GM23338 (cell line): Measurements from ENCODE around the gene EGR1. TPM values are rescaled to one million over a fixed set of nuclear protein-coding genes. Genes with fewer than 3 reads are reported as not detected.

Source experiments
- ATAC-seq: fragments of 200-7000 bp; cut with Tn5 transposase; 3 replicates; pipeline ENCODE4 v1.9.1; 2020
- DNase-seq: peaks from one replicate; pipeline ENCODE4 v3.0.0-alpha.2; 2015; ENCODE audit warnings: low spot score
- H2AFZ ChIP-seq: fragments of 200-600 bp; sonication (generic); 2 replicates; pipeline ENCODE4 v1.8.0; 2016; ENCODE audit warnings: antibody characterized with exemption, mild to moderate bottlenecking, moderate library complexity
- H3F3A ChIP-seq: fragments of 200-600 bp; sonication (generic); replicated peaks from 2 replicates; pipeline ENCODE4 v1.8.0; 2017; ENCODE audit warnings: antibody characterized with exemption, mixed run types, low read depth
- H3K27ac ChIP-seq: fragments of 200-600 bp; sonication (generic); 2 replicates; pipeline ENCODE4 v1.6.1; 2016; ENCODE audit warnings: low read depth
- H3K27me3 ChIP-seq: fragments of 200-600 bp; sonication (generic); 2 replicates; pipeline ENCODE4 v1.8.0; 2016; ENCODE audit warnings: mild to moderate bottlenecking, mixed run types, moderate library complexity; ENCODE audit not compliant: insufficient read depth
- H3K36me3 ChIP-seq: fragments of 200-600 bp; sonication (generic); 2 replicates; pipeline ENCODE4 v1.8.0; 2016; ENCODE audit warnings: mild to moderate bottlenecking; ENCODE audit not compliant: insufficient read depth
- H3K4me1 ChIP-seq: fragments of 200-600 bp; sonication (generic); 2 replicates; pipeline ENCODE4 v1.8.0; 2016; ENCODE audit warnings: mild to moderate bottlenecking, moderate library complexity; ENCODE audit not compliant: insufficient read depth
- H3K4me2 ChIP-seq: fragments of 200-600 bp; sonication (generic); 2 replicates; pipeline ENCODE4 v1.7.1; 2017; ENCODE audit warnings: mixed run types
- H3K4me3 ChIP-seq: fragments of 200-600 bp; sonication (generic); 2 replicates; pipeline ENCODE4 v1.6.1; 2016; ENCODE audit warnings: mixed run types
- H3K79me2 ChIP-seq: fragments of 200-600 bp; sonication (generic); replicated peaks from 2 replicates; pipeline ENCODE4 v1.8.0; 2017; ENCODE audit warnings: mild to moderate bottlenecking; ENCODE audit not compliant: insufficient read depth
- H3K9me2 ChIP-seq: fragments of 200-600 bp; sonication (generic); 2 replicates; pipeline ENCODE4 v1.8.0; 2017; ENCODE audit not compliant: insufficient read depth
- H4K20me1 ChIP-seq: fragments of 200-600 bp; sonication (generic); replicated peaks from 2 replicates; pipeline ENCODE4 v1.8.0; 2017; ENCODE audit warnings: mild to moderate bottlenecking; ENCODE audit not compliant: insufficient read depth
- H3K27ac Mint-ChIP-seq: 2 replicates; pipeline ENCODE4 v1.8.0; 2020; ENCODE audit warnings: inconsistent platforms, mild to moderate bottlenecking, moderate library complexity, mixed read lengths
- H3K27me3 Mint-ChIP-seq: 3 replicates; pipeline ENCODE4 v1.8.0; 2022; ENCODE audit warnings: low read depth, mild to moderate bottlenecking, moderate library complexity, mixed read lengths, inconsistent platforms; ENCODE audit not compliant: insufficient read depth, poor library complexity
- H3K36me3 Mint-ChIP-seq: 3 replicates; pipeline ENCODE4 v1.8.0; 2021; ENCODE audit warnings: low read depth, mild to moderate bottlenecking, inconsistent platforms, moderate library complexity, mixed read lengths
- H3K4me1 Mint-ChIP-seq: 3 replicates; pipeline ENCODE4 v1.8.0; 2020; ENCODE audit warnings: mild to moderate bottlenecking, inconsistent platforms, mixed read lengths
- H3K4me3 Mint-ChIP-seq: 3 replicates; pipeline ENCODE4 v1.8.0; 2021; ENCODE audit warnings: moderate library complexity, mild to moderate bottlenecking, inconsistent platforms, mixed read lengths
- H3K9me3 Mint-ChIP-seq: 3 replicates; pipeline ENCODE4 v1.8.0; 2020; ENCODE audit warnings: moderate library complexity, mild to moderate bottlenecking, inconsistent platforms, mixed read lengths
- CREB1 ChIP-seq: fragments of 250-450 bp; sonication (Bioruptor Pico); IDR thresholded peaks from 2 replicates; pipeline ENCODE4 v1.5.0; 2020; ENCODE audit warnings: low read depth, mild to moderate bottlenecking, moderate library complexity
- CTCF ChIP-seq, 2 experiments: fragments of 200-600 bp in 1 of 2; sonication (generic) in 1 of 2; conservative IDR thresholded peaks; 2 replicates each; pipeline versions ENCODE4 v1.5.1 to v1.6.1; 2016 to 2017; ENCODE audit warnings: antibody characterized with exemption in 2 of 2, low read depth in 2 of 2, mild to moderate bottlenecking in 2 of 2, moderate library complexity in 1 of 2
- ETS1 ChIP-seq: IDR thresholded peaks from 2 replicates; pipeline ENCODE4 v1.6.1; 2016; ENCODE audit warnings: antibody characterized with exemption
- EZH2 ChIP-seq: fragments of 200-600 bp; sonication (generic); IDR thresholded peaks from one replicate; pipeline ENCODE4 v1.8.0; 2017; ENCODE audit warnings: antibody characterized with exemption, mild to moderate bottlenecking, low read depth; ENCODE audit not compliant: unreplicated experiment
- EZH2phosphoT487 ChIP-seq: fragments of 200-600 bp; sonication (generic); IDR thresholded peaks from one replicate; pipeline ENCODE4 v1.8.1; 2018; ENCODE audit warnings: antibody characterized with exemption; ENCODE audit not compliant: unreplicated experiment
- JUNB ChIP-seq: IDR thresholded peaks from one replicate; pipeline ENCODE4 v1.6.1; 2016; ENCODE audit warnings: antibody characterized with exemption; ENCODE audit not compliant: unreplicated experiment
- NANOG ChIP-seq: IDR thresholded peaks from 2 replicates; pipeline ENCODE4 v1.6.1; 2016; ENCODE audit warnings: antibody characterized with exemption, borderline replicate concordance
- POLR2AphosphoS5 ChIP-seq: IDR thresholded peaks from 2 replicates; pipeline ENCODE4 v1.6.1; 2016; ENCODE audit warnings: antibody characterized with exemption, low read depth
- REST ChIP-seq: IDR thresholded peaks from one replicate; pipeline ENCODE4 v1.6.1; 2018; ENCODE audit warnings: antibody characterized with exemption; ENCODE audit not compliant: unreplicated experiment
- STAT1 ChIP-seq: IDR thresholded peaks from one replicate; pipeline ENCODE4 v1.6.1; 2016; ENCODE audit warnings: antibody characterized with exemption; ENCODE audit not compliant: unreplicated experiment
- ZNF114 ChIP-seq: fragments of 250-450 bp; sonication (Bioruptor Pico); IDR thresholded peaks from 2 replicates; pipeline ENCODE4 v1.5.0; 2020; ENCODE audit warnings: mild to moderate bottlenecking, moderate library complexity
- ZNF331 ChIP-seq: fragments of 250-450 bp; sonication (Bioruptor Pico); IDR thresholded peaks from 2 replicates; pipeline ENCODE4 v1.5.0; 2020; ENCODE audit warnings: low read depth, mild to moderate bottlenecking, moderate library complexity
- ZNF462 ChIP-seq: fragments of 250-450 bp; sonication (Bioruptor Pico); IDR thresholded peaks from 2 replicates; pipeline ENCODE4 v1.5.0; 2020; ENCODE audit warnings: mild to moderate bottlenecking, moderate library complexity
- polyA plus RNA-seq: library from polyadenylated mRNA; unstranded; fragments of >200 nt; fragmentation: Nextera tagmentation; extraction: Ambion mirVana; gene quantifications from 2 replicates; pipeline ENCODE4 v1.2.1, GENCODE V29; 2016
- total RNA-seq: library from RNA; depleted of rRNA; stranded (reverse); fragments of >200 nt; shearing (Covaris generic); gene quantifications from 2 replicates; pipeline ENCODE4 v1.2.3, GENCODE V29; 2014

The EGR1 gene
- total and polyA plus RNA-seq, 2 experiments from 2014 or later: 13.5 to 60.3 TPM

- TF ChIP-seq REST (no peak), ZNF331 (CRISPR knock-in tag) (no peak), EZH2 (no peak), CTCF (conservative IDR thresholded peaks at IDR 0.05; ENCODE audit: low read depth in 2 of 2) (no peak), EZH2phosphoT487 (no peak), ZNF462 (CRISPR knock-in tag) (no peak), CREB1 (CRISPR knock-in tag) (no peak), NANOG (no peak), ZNF114 (CRISPR knock-in tag) (no peak), ETS1 (no peak), JUNB (no peak), POLR2AphosphoS5 (no peak), STAT1 (no peak)
- no peaks in the 10 kb centered on the region for H3K9me3 Mint-ChIP-seq
- DNase-seq (no peak), ATAC-seq (no peak)
- H3K36me3 Mint-ChIP-seq: no peaks in the 10 kb centered on the region
- H3K27me3 Mint-ChIP-seq: peaks cover 5% of the 10 kb centered on the region
- Histone ChIP-seq H4K20me1 (no peaks in the 10 kb centered on the region), H3K36me3 (no peaks in the 10 kb centered on the region), H3K4me2 (no peak overlapping the region), H3K4me3 (no peak overlapping the region), H3K4me1 (no peaks in the 10 kb centered on the region), H3K79me2 (no peaks in the 10 kb centered on the region), H3K9me2 (no peaks in the 10 kb centered on the region), H3K27me3 (no peaks in the 10 kb centered on the region), H3F3A (0 out of 2 replicates have a peak, but pooled peaks cover 4% of the 10 kb centered on the region), H2AFZ (0 out of 2 replicates have a peak overlapping the region, but pooled peaks have one; percentile 43), H3K27ac (no peak overlapping the region)
- peaks cover 7% of the 10 kb centered on the region for H3K4me1 Mint-ChIP-seq
- no peak overlapping the region for H3K27ac Mint-ChIP-seq
- no peak overlapping the region for H3K4me3 Mint-ChIP-seq
Observed at GRCh38 chr5:138482638-138483037, 17.4 kb downstream of the EGR1 start.
